HEK293 (cell line): ENCODE results near the gene LRP2BP.
"Not testable (repeated sequence)": the region's sequence is repeated elsewhere in the genome, so short reads cannot be mapped to it uniquely, and the experiment has no call there.

ENCODE experiments used
- CTCF ChIP-seq: fragments of 450-650 bp; formaldehyde crosslinking; IDR thresholded peaks from 2 replicates; pipeline ENCODE4 v1.5.1; 2016; ENCODE audit warnings: missing biosample characterization, missing genetic modification characterization
- SCRT2 ChIP-seq: fragments of 450-650 bp; formaldehyde crosslinking; IDR thresholded peaks from 2 replicates; pipeline ENCODE4 v1.5.1; 2016; ENCODE audit warnings: missing biosample characterization, missing genetic modification characterization
- TSHZ1 ChIP-seq: fragments of 450-650 bp; formaldehyde crosslinking; IDR thresholded peaks from 2 replicates; pipeline ENCODE4 v1.5.1; 2016; ENCODE audit warnings: missing biosample characterization, missing genetic modification characterization, borderline replicate concordance
- ZBTB26 ChIP-seq: fragments of 450-650 bp; formaldehyde crosslinking; optimal IDR thresholded peaks from 2 replicates; pipeline ENCODE3; 2016; ENCODE audit warnings: missing biosample characterization, mild to moderate bottlenecking, missing genetic modification characterization
- ZNF184 ChIP-seq: fragments of 450-650 bp; IDR thresholded peaks from 2 replicates; pipeline ENCODE4 v1.5.1; 2018; ENCODE audit warnings: missing biosample characterization, mild to moderate bottlenecking, missing genetic modification characterization
- ZNF24 ChIP-seq: fragments of 450-650 bp; formaldehyde crosslinking; IDR thresholded peaks from 2 replicates; pipeline ENCODE4 v1.5.1; 2016; ENCODE audit warnings: missing biosample characterization, missing genetic modification characterization
- ZNF280D ChIP-seq: fragments of 450-650 bp; formaldehyde crosslinking; IDR thresholded peaks from 2 replicates; pipeline ENCODE4 v1.5.1; 2016; ENCODE audit warnings: missing biosample characterization, missing genetic modification characterization
- ZNF560 ChIP-seq: fragments of 450-650 bp; formaldehyde crosslinking; IDR thresholded peaks from 2 replicates; pipeline ENCODE4 v1.5.1; 2017; ENCODE audit warnings: missing biosample characterization, missing genetic modification characterization, borderline replicate concordance
- ZNF610 ChIP-seq: fragments of 450-650 bp; formaldehyde crosslinking; IDR thresholded peaks from 2 replicates; pipeline ENCODE4 v1.5.1; 2016; ENCODE audit warnings: missing biosample characterization, missing genetic modification characterization, borderline replicate concordance
- ZNF785 ChIP-seq: fragments of 450-650 bp; formaldehyde crosslinking; IDR thresholded peaks from 2 replicates; pipeline ENCODE4 v1.5.1; 2016; ENCODE audit warnings: missing biosample characterization, missing genetic modification characterization

- not testable (repeated sequence) for TF ChIP-seq ZBTB26 (tag by site-specific recombination); ZNF785; ZNF184 (tag by site-specific recombination); CTCF (tag by site-specific recombination); ZNF280D (tag by site-specific recombination); ZNF24 (tag by site-specific recombination); ZNF610 (tag by site-specific recombination); SCRT2 (tag by site-specific recombination); TSHZ1 (tag by site-specific recombination); ZNF560 (tag by site-specific recombination)
Measured at GRCh38 chr4:185362570-185362969, 33.2 kb downstream of the LRP2BP start.
